ENCODE data around the gene ATP5F1A.

The ATP5F1A gene

GRCh38 chr18:46035696-46036680 lies 62.1 kb downstream of the ATP5F1A start:
- H3K36me3 ChIP-seq (ENCODE audit: low read length): no peaks in the 10 kb centered on the region
- H3K27ac ChIP-seq (ENCODE audit: low read depth, low read length): no peak overlapping the region
- H3K9me3 ChIP-seq (ENCODE audit: insufficient read depth, low read length): no peaks in the 10 kb centered on the region
- H3K9me2 ChIP-seq (replicated peaks; ENCODE audit: insufficient read depth, low read length): no peaks in the 10 kb centered on the region
- no peak overlapping the region for H3K4me3 ChIP-seq (ENCODE audit: insufficient read depth, low read length, poor library complexity, severe bottlenecking)
- no peaks in the 10 kb centered on the region for H3K79me2 ChIP-seq (ENCODE audit: insufficient read depth, low read length)
- no peak overlapping the region for H2AFZ ChIP-seq (ENCODE audit: low read depth, low read length, severe bottlenecking)
- H3K4me2 ChIP-seq (ENCODE audit: low read depth, low read length, poor library complexity, severe bottlenecking): no peak overlapping the region
- no peaks in the 10 kb centered on the region for H3F3A ChIP-seq (ENCODE audit: insufficient read depth)
- no peaks in the 10 kb centered on the region for H3K27me3 ChIP-seq (ENCODE audit: low read length)
- H4K20me1 ChIP-seq (ENCODE audit: low read depth, low read length): no peaks in the 10 kb centered on the region
- no peak for TF ChIP-seq CTCF (IDR thresholded peaks at IDR 0.05; ENCODE audit: insufficient read depth, low read length, poor library complexity, severe bottlenecking)
- no peak for TF ChIP-seq EZH2phosphoT487 (conservative IDR thresholded peaks at IDR 0.05; ENCODE audit: low read length)
- no peak overlapping the region for H3K9ac ChIP-seq (ENCODE audit: low read length)

DNA sequence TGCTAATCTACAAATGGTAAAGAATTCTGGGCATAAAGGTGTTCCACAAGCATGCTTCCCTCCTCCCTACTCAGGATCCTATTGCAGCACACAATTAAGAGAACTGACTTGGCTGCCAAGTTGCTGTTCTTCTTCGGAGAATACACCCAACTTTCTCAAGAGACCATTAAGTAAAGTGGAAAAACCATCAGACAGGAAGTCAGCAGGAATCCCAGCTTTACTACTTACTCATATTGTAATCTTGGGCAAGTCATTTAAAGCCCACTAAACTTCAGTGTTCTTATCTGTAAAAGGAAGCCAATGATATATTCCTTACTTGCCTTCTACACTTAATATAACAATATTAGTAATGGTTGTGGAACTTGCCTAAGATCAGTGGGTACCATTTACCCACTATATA lies 63.9 kb downstream of the ATP5F1A start:
- H3K27ac ChIP-seq (ENCODE audit: low read depth, low read length): no peak overlapping the region
- no peaks in the 10 kb centered on the region for H3K36me3 ChIP-seq (ENCODE audit: low read length)
- no peak overlapping the region for H3K4me3 ChIP-seq (ENCODE audit: insufficient read depth, low read length, poor library complexity, severe bottlenecking)
- H2AFZ ChIP-seq (ENCODE audit: low read depth, low read length, severe bottlenecking): no peak overlapping the region
- TF ChIP-seq CTCF (IDR thresholded peaks at IDR 0.05; ENCODE audit: insufficient read depth, low read length, poor library complexity, severe bottlenecking) (no peak), EZH2phosphoT487 (conservative IDR thresholded peaks at IDR 0.05; ENCODE audit: low read length) (no peak)
- H3F3A ChIP-seq (ENCODE audit: insufficient read depth): no peaks in the 10 kb centered on the region
- no peaks in the 10 kb centered on the region for H3K9me2 ChIP-seq (replicated peaks; ENCODE audit: insufficient read depth, low read length)
- no peak overlapping the region for H3K4me2 ChIP-seq (ENCODE audit: low read depth, low read length, poor library complexity, severe bottlenecking)
- H3K9me3 ChIP-seq (ENCODE audit: insufficient read depth, low read length): no peaks in the 10 kb centered on the region
- H3K79me2 ChIP-seq (ENCODE audit: insufficient read depth, low read length): no peaks in the 10 kb centered on the region
- no peak overlapping the region for H3K9ac ChIP-seq (ENCODE audit: low read length)
- H3K27me3 ChIP-seq (ENCODE audit: low read length): no peaks in the 10 kb centered on the region
- H4K20me1 ChIP-seq (ENCODE audit: low read depth, low read length): no peaks in the 10 kb centered on the region

- H3K4me2 ChIP-seq (ENCODE audit: low read depth, low read length, poor library complexity, severe bottlenecking): no peak overlapping the region
- H3K9me3 ChIP-seq (ENCODE audit: insufficient read depth, low read length): no peaks in the 10 kb centered on the region
- no peak overlapping the region for H3K27ac ChIP-seq (ENCODE audit: low read depth, low read length)
- H3K79me2 ChIP-seq (ENCODE audit: insufficient read depth, low read length): no peaks in the 10 kb centered on the region
- H3K9ac ChIP-seq (ENCODE audit: low read length): no peak overlapping the region
- no peaks in the 10 kb centered on the region for H3K36me3 ChIP-seq (ENCODE audit: low read length)
- no peaks in the 10 kb centered on the region for H3F3A ChIP-seq (ENCODE audit: insufficient read depth)
- no peak overlapping the region for H2AFZ ChIP-seq (ENCODE audit: low read depth, low read length, severe bottlenecking)
- no peak overlapping the region for H3K4me3 ChIP-seq (ENCODE audit: insufficient read depth, low read length, poor library complexity, severe bottlenecking)
- TF ChIP-seq CTCF (IDR thresholded peaks at IDR 0.05; ENCODE audit: insufficient read depth, low read length, poor library complexity, severe bottlenecking): no peak
- TF ChIP-seq EZH2phosphoT487 (conservative IDR thresholded peaks at IDR 0.05; ENCODE audit: low read length): no peak
- H4K20me1 ChIP-seq (ENCODE audit: low read depth, low read length): no peaks in the 10 kb centered on the region
- no peaks in the 10 kb centered on the region for H3K9me2 ChIP-seq (replicated peaks; ENCODE audit: insufficient read depth, low read length)
- H3K27me3 ChIP-seq (ENCODE audit: low read length): no peaks in the 10 kb centered on the region
These were observed 66.4 kb downstream of the ATP5F1A start for GRCh38 chr18:46031741-46032140.
